HG02973 (cell line): ENCODE results near the gene CFAP97D1.

Experiments used
- ATAC-seq: cut with Tn5 transposase; IDR thresholded peaks from one replicate; pipeline ENCODE4 v1.9.1; 2021; ENCODE audit warnings: moderate library complexity; ENCODE audit not compliant: unreplicated experiment

Gene CFAP97D1

GRCh38 chr17:43823350-43824084 is 43.3 kb downstream of the CFAP97D1 start:
- ATAC-seq: no peak

GRCh38 chr17:43825567-43825966 is 45.3 kb downstream of the CFAP97D1 start:
- ATAC-seq: no peak

GRCh38 chr17:43826206-43826605 is 46.0 kb downstream of the CFAP97D1 start:
- no peak for ATAC-seq

GRCh38 chr17:43827596-43827995 is 47.4 kb downstream of the CFAP97D1 start:
- ATAC-seq: no peak

- ATAC-seq: no peak
These were observed 49.5 kb downstream of the CFAP97D1 start for GRCh38 chr17:43829738-43830137.

GRCh38 chr17:43830510-43831140 is 50.4 kb downstream of the CFAP97D1 start:
- ATAC-seq: no peak

GRCh38 chr17:43831633-43832032 is 51.4 kb downstream of the CFAP97D1 start:
- no peak for ATAC-seq

- ATAC-seq: no peak
These were observed 52.1 kb downstream of the CFAP97D1 start for GRCh38 chr17:43832168-43832975.

GRCh38 chr17:43832976-43833829 is 53.0 kb downstream of the CFAP97D1 start, which contains the start of gene MPP3:
TSS of gene MPP3 (minus strand) at chr17:43833146. CDS start at chr17:43831906, 1,240 bp downstream.
- no peak for ATAC-seq

GRCh38 chr17:43834106-43834505 is 53.9 kb downstream of the CFAP97D1 start:
- ATAC-seq: no peak
